Astrocyte of the cerebellum (primary cell): ENCODE data around the gene EXOSC5.

Experiments used
- DNase-seq: peaks from one replicate; pipeline ENCODE4 v3.0.0-alpha.2; 2011; ENCODE audit warnings: low read depth
- H3K4me3 ChIP-seq: 2 replicates; pipeline ENCODE4 v1.5.1; 2011; ENCODE audit warnings: mild to moderate bottlenecking, low read depth, low read length, moderate library complexity
- in situ Hi-C: cut with HindIII; loops from 2 replicates; pipeline ENCODE4 v1.10.0; 2017; ENCODE audit warnings: low sequenced_read_pairs
- TF ChIP-seq, protein P1 (sequence below): IDR thresholded peaks from 2 replicates; pipeline ENCODE4 v1.5.1; 2012; ENCODE audit warnings: low read length, low read depth, moderate library complexity, mild to moderate bottlenecking; ENCODE audit errors: missing control alignments

The EXOSC5 gene

GRCh38 chr19:41339936-41340335 is 57.2 kb downstream of the EXOSC5 start:
- TF ChIP-seq, protein P1, sequence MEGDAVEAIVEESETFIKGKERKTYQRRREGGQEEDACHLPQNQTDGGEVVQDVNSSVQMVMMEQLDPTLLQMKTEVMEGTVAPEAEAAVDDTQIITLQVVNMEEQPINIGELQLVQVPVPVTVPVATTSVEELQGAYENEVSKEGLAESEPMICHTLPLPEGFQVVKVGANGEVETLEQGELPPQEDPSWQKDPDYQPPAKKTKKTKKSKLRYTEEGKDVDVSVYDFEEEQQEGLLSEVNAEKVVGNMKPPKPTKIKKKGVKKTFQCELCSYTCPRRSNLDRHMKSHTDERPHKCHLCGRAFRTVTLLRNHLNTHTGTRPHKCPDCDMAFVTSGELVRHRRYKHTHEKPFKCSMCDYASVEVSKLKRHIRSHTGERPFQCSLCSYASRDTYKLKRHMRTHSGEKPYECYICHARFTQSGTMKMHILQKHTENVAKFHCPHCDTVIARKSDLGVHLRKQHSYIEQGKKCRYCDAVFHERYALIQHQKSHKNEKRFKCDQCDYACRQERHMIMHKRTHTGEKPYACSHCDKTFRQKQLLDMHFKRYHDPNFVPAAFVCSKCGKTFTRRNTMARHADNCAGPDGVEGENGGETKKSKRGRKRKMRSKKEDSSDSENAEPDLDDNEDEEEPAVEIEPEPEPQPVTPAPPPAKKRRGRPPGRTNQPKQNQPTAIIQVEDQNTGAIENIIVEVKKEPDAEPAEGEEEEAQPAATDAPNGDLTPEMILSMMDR = no peak
- no peak overlapping the region for H3K4me3 ChIP-seq
- no peak for DNase-seq
- in situ Hi-C loops = no loop called here
